ENCODE results near the gene TMEM139.
A peak's percentile ranks its signal among the peaks of the same experiment; 100 is the strongest.
"Not testable (repeated sequence)": the region's sequence is repeated elsewhere in the genome, so short reads cannot be mapped to it uniquely, and the experiment has no call there.

Gene TMEM139

DNA sequence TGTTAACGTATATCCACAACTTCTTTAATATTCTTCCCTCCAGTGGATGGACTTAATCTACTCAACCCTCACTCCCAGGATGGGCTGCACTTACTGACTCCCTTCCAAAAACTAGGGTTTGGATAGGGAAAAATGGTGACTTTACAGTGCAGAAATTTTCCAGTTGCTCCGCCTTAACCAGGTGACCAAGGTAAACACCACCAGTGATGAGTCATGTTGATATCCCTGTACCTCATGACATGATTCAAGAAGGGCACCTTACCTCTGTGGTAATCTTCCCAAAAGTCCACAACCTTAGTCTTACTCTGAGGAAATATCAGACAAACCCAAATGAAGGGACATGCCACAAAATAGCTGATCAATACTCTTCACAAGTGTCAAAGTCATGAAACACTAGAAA, 25.0 kb upstream of the TMEM139 start:
- no peak for DNase-seq

DNA sequence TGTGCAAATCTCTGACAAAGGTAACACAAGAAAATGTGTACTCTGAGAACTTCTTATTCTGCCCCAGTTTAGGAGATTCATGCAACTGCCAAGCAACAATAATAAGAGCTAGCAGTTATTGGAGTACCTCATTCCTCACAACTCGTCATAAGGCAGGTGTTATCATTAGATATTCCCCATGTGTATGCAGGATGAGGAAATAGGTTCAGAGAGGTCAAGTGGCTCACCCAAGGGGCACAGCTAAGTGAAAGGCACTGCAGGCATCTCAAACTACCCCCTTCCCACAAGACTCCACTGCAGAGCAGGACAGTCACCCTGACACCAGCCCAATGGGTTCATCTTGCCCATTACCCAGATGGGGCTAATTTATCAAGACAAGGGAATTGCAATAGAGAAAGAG, 22.9 kb upstream of the TMEM139 start:
- DNase-seq = no peak

DNA sequence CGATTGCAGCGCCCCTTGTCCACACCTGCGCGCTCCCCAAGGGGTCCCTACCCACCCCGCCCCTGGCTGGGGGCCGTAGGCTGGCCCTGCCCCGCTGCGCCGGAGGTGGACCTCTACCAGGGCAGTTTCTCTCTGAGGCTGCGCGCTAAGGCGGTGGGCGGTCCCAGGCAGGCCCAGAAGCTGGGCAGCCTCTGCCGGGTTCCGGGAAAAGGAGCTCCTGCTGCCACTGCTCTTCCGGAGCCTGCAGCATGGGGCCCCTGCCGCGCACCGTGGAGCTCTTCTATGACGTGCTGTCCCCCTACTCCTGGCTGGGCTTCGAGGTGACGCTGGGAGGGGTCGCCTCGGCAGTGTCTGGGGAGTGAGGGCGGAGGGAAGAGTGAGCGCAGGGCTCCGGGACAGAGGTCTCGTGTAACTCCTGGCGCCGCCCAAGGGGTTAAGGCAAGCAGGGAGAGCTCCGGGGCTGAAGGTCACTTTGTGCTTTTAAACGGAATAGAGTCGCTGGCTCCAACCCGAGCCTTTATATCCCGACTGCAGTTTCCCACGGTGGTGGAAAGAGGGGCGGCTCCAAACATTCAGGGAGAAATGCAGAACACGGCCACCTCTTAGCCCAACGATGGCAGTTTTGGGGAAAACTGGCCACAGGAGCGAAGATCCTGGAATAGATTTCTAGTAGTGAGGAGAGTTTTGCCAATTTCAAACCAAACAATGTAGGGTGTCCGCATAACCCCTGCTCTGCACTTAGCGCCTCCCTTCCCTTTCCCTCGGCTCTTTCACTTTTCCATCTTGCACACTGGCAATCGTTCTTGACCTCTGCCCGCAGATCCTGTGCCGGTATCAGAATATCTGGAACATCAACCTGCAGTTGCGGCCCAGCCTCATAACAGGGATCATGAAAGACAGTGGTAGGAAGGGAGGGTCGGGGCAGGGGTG, 21.2 kb upstream of the TMEM139 start, which contains the start of gene GSTK1:
Gene GSTK1, plus strand, starts transcription at position 176 of the 930 bp plus-strand sequence. Its CDS starts 73 bp downstream, at position 249.
- peak; percentile 77 for DNase-seq

DNA sequence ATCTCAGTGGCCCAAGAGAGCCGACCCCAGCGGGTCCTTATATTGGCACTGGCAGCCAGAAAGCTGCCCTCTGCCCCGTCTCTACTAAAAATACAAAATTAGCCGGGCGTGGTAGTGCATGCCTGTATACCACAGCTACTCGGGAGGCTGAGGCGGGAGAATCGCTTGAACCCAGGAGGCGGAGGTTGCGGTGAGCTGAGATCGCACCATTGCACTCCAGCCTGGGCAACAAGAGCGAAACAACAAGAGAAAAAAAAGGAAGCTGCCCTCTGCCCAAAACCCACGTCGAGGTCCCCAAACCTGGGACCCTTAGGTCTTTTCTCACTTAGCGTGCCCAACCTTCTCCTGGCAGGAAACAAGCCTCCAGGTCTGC, 20.6 kb upstream of the TMEM139 start:
- not testable (repeated sequence) for DNase-seq

DNA sequence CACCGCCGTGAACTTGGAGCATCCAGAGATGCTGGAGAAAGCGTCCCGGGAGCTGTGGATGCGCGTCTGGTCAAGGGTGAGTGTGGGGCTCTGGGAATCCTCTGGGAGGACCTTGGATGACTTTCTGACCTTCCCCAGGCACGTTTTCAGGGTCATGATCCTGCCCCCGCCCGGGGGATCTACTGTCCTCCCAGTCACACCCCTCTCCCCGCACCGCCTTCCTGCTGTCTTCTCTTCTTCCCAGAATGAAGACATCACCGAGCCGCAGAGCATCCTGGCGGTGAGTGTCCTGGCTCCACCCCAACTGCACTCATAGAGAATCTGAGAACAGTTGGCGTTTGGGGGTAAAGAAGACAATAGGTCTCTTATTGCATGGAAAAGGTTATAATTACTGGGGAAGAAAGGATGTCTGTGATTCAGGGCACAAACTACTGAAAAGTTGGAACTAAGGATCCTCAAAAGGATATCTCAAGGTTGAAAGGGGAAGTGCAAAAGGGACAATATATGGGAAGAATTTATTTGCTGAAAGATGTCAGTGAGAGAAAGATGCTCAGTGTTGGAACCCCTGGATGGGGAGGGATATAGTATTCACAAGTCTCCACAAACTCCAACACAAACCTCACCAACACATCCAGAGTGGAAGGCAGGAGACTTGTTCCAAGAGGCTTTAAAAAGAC, 19.6 kb upstream of the TMEM139 start:
- no peak for DNase-seq

DNA sequence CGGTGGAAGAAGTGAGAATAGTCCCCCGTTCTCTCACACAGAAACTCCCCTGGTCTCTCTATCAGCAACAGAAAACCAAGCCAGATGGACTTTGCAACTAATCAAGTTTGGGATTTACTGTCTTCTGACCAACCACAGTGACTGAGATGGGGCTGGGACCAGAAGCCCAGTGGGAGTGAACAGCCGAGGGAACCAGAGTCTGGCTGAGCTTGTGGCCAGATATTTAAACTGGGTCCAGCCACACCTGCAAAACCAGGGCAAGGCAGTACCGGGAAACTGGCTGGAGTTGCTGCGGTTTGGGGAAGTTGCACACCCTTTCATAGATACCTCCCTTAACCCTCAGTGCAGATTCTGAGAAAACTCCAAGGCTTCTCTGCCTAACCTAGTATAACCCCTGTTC, 15.5 kb upstream of the TMEM139 start:
- DNase-seq = no peak

DNA sequence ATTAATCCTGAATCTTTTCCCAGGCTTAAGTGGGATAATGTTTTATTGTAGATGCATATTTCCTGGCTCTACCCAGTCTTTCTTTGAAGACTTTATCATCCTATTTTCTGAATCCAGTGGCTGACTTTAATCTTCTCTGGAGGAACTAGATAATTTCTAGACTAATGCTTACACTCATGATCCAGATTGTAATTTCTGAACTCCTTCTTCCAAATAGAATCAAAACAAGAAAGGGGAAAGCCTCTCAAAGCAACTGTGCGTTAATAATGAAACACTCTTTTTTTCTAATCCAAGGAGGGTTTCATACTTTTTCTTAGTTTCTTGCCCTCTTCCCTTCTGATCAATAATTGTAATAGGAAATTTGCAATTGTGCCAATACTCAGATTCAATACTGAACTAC, 13.5 kb upstream of the TMEM139 start:
- DNase-seq = no peak

DNA sequence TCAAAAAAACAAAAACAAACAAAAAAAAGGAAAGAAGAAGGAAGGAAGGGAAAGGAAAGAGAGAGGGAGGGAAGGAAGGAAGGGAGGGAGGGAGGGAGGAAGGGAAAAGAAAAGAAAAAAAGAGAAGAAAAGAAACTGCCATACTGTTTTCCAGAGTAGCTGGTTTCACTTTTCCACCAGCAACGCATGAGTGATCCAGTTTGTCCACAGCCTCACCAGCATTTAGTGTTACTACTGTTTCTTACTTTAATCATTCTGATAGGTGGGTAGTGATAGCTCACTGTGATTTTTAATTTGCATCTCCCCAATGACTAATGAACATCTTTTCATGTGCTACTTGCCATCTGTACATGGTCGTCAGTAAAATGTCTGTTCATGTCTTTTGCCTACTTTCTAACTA, 11.9 kb upstream of the TMEM139 start:
- no peak for DNase-seq

DNA sequence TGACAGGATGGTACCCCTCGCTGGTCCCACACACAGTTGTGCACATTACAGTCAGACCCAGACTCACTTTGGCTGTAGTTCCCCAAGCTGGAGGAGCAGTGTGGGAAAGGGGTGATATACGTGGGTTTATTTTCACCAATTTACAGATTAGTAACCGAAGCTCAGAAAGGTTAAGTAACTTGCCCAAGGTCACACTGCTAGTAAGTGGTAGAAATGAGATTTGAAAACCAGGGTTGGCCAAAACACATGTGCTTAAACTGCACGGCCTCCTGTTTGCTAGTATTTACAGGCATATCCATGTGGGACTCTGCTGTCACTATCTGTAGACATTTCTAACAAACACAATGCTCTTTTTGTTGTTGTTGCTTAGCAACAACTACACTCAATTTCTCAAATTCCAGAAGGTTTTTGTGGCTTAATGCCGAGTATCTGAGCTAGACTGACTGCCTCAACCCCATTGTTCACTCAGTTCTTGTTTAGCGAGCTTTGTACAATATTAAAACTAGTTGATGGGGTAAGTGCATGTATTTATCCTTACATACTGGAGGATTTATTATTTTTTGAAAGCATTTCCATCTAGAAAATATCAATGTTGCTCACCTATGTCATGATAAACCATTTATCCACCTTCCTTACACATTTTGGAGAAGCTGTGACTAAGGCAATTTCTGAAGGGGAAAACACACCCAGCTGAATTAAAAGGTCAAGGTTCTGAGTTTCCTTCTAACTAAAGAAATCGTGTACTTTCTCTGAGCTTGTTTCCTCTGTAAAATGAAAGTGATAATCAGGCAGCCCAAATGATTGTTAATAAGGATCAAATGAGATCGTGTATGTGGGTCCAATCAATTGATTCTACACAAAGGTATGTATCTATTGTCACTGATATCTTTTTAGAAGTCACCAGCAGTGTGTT, 5.3 kb upstream of the TMEM139 start:
- DNase-seq = peak; percentile 63

DNA sequence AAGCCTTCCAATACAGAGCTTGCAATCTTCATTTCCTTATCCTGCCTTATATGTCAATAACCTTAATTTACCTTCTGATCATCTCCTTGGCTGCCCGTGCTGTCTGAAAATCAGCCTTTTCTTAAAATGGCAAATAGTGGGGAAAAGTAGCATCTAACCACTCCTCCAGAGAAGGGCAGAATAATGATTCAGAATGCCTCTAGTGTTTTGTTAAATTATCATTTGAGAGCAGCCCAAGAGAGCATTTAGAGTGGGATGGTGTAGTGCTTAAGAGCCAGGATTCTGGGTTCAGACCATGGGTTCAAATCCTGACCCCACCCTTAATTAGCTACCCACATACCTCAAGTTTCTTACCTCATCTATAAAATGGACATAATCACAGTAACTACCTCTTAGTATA, 4.6 kb upstream of the TMEM139 start:
- DNase-seq = no peak

DNA sequence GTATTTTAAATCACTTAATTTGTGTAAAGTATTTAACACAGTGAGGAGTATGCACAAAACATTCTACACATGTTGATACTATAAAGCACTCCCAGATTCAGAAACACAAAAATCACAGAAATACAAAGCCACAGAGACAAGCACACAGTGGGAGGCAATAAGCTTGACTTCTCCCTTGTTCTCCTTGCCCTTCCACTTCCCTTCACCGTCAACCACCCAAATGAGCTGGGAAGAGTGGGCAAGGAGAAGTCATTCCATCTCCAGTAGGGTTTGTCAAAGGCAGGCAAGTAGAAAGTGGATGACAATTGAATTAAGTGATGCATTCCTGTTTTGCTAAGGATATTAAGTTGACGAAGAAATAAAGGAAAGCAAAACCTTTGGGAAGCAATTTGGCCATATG, 4.2 kb upstream of the TMEM139 start:
- no peak for DNase-seq

DNA sequence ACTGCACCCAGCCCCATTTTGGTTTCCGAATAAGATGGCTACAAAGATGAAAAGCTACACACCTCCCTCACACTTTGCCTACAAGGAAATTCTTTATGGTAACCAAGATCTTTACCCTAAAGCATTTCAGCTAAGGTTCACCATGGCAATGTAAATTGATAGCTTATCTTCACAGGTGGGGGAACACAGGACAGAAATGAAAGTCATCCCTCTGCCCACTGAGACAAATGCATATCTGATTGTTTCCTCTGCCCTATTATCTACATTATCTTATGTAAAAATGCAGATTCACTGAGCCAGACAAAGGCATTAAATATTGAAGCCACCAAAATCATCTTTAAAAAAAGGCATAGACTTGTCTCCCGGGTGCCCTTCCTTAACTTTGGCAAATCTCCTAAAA, 3.2 kb upstream of the TMEM139 start:
- DNase-seq = no peak

DNA sequence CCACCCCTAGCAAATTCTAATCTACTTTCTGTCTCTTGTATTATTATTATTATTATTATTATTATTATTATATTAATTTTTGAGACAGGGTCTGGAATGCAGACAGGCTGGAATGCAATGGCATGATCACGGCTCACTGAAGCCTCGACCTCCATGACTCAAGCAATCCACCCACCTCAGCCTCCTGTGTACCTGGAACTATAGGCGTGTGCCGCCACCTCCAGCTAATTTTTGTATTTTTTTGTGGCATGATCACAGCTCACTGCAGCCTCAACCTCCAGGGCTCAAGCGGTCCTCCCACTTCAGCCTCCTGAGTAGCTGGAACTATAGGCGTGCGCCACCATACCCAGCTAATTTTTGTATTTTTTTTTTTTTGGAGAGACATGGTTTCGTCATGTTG, 2.6 kb upstream of the TMEM139 start:
- DNase-seq = no peak

DNA sequence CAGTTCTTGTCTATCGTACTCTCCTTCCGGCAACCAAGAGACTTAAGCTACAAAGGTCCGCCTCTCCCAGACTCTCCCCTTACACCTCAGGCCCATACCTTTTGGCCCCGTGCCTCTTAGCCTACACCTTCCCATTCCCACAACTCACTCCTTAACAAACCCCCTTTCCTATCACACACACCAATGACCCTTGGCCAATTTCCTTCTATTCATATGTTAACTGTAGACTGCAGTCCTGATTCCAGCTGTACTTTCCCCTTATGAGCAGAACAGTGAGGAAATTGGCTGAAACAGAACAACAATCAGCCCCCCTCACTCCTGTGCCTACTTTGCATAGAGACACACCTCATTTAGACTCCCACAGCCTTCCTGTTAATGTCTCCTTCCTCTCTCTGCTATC, 1.4 kb upstream of the TMEM139 start:
- DNase-seq = no peak

DNA sequence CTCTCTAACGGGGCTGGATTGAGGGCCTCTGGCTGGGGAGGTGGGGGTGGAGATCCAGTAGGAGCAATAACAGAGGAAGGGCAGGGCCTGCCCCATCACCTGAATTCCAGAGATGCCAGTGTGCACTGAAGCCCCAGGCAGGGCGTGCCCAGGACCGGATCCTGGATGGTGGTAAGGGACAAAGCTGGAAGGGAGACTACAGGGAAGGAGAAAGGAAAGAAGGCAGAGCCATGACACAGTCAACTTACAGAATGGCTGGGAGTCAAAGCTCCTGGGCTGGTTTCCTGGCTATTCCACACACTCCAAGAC, 666 bp downstream of the TMEM139 start:
- no peak for DNase-seq

DNA sequence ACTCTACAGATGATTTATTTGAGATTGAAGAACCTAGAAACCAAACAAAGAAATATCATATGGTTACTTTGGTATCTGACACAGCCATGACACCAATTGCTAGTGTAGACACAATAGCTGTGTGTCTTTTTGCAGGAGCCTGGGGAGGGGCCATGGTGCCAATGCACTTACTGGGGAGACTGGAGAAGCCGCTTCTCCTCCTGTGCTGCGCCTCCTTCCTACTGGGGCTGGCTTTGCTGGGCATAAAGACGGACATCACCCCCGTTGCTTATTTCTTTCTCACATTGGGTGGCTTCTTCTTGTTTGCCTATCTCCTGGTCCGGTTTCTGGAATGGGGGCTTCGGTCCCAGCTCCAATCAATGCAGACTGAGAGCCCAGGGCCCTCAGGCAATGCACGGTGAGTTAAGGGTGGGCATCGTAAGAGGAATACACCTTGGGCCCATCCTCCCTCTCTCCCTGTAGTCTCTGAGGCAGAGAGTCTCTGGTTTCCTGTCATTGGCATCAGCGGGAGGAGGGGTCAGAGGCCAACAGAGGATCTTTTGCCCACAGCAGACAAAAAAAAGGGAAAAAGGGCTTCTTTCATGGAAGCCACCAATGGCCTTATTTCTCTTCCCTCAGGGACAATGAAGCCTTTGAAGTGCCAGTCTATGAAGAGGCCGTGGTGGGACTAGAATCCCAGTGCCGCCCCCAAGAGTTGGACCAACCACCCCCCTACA, 1.2 kb downstream of the TMEM139 start:
- DNase-seq = no peak

DNA sequence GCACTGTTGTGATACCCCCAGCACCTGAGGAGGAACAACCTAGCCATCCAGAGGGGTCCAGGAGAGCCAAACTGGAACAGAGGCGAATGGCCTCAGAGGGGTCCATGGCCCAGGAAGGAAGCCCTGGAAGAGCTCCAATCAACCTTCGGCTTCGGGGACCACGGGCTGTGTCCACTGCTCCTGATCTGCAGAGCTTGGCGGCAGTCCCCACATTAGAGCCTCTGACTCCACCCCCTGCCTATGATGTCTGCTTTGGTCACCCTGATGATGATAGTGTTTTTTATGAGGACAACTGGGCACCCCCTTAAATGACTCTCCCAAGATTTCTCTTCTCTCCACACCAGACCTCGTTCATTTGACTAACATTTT, 1.7 kb downstream of the TMEM139 start:
- DNase-seq = no peak

DNA sequence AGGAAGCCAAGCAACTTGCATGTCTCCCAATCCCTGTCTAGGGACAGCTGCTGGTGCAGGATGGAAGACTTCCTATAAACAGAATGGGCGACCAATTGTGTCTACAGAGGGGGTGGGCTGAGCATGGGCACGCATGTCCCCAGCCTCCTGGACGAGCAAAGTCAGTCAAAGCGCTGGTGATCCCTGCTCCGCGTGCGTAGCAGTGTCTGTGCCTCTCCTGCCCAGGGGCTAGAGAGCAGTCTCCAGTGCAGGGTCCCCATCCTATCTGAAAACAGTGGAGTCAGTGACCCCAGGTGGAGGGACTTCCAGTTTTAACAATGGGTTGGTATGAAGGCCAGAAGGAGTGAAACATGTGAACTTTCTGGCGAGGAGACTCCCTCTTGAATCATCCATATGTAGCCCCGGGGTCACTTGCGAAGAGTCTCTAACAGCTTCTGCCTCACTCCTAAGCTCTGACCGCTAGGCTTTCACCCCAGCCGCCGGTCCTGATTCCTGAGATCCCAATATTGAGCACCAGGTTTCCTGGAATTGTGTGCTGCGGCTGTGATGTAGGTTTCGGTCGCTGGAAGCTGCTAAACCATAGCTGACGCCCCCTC, 2.7 kb downstream of the TMEM139 start:
- no peak for DNase-seq

DNA sequence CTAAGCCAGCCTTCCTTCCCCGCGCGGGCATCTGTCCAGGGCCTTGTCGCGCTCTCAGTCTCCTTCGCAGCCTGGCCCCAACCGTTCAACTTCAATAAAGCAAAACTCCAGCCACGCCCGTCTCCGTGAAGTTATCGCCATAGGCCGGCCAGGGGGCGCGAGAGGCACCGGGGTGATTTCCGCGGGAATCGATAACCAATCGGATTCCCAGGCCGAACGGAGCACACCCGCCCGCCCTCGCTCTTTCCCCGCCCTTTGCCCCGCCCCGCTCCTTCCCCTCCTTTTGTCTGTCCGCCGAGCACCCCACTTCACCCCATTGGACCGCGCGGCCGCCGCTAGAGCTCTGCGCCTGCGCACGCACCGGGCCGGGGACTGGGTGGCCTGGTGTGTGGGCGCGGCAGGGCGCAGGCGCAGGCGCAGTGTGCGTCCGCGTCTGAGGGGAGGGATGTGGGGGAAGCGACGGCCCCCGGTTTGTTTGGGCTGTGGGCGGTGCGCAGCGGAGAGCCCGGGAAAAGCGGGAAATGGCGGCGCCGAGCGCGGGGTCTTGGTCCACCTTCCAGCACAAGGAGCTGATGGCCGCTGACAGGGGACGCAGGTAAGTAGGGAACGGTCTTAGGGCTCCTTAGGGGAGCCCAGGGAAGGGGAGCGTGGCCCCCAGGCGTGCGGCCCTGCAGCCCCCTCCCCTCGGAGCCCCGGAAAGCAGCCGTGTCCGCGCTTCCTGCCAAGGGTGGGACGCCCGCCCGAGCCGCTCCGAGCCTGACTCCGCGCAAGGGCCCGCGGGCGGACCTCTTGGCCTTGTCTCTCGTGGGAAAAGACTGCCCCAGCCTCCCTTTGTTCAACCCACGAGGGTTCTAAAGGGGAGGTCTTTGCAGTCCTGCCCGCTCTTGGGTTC, 3.4 kb downstream of the TMEM139 start, which contains the start of gene CASP2:
Gene CASP2, plus strand, starts transcription at position 417 of the 892 bp plus-strand sequence. Its CDS starts 105 bp downstream, at position 522.
- peak; percentile 100 for DNase-seq

DNA sequence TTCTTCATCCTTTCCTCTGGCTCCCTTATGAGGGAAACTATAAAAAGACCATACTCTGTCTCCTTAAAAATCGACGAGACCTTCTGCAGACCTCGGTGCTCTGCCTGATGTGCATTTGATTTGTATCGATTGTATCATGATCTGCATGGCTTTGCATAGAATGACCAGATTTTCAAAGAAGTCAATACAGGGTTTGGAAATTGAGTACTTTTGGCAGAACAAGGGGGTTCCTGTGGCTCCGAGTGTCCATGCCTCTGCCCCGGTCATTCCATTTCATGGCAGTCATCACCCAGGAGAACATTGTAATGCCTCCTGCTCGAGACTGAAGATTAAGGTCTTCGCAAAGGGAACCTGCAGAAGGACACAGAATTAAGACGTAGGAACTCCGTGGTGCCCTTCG, 4.1 kb downstream of the TMEM139 start:
- DNase-seq = no peak

DNA sequence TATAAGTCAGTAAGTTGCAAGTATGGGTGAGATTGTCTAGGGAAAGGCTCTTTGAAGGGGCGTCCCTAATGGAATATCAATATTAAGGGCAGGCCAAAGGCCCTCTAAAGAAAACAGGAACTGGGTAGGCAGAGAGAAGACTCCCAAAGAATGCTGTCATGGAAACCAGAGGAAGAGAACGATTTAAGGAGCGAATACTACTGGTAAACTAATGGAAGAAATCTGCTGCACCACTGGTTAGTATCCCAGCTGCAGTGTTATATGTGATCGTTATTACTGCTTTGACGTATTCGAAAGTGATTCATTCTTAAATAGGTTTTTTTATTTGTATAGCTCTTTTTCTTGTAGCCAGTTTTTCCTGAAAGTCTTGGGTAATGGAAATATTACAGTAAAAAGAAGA, 4.7 kb downstream of the TMEM139 start:
- DNase-seq = no peak
